ENCODE data around the gene CHRM2.

CHRM2 gene

DNA sequence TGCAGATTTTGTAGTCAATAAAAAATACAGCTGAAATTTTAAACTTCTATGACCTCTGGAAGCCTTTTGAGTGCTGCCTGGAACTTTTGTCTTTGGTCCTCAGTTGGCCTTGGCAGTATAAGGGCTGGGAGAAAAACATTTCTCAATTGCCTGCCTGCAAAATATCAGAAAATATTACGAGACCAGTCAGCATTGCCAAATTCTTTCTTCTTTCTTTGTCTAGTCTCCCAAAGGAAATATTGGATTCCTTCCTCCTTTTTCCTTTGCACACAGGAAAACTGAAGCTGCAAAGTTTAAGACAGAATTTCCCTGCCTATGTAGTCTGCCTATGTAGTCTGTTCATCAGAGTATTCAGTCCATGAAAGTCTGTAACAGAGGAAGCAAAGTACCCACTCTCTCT lies 95.9 kb downstream of the CHRM2 start:
- DNase-seq: no peak

- no peak for DNase-seq
Measured at GRCh38 chr7:136966825-136967224, 98.4 kb downstream of the CHRM2 start.

- no peak for DNase-seq
Measured at GRCh38 chr7:136969761-136970160, 101.3 kb downstream of the CHRM2 start.

- no peak for DNase-seq
Measured at GRCh38 chr7:136971776-136972175, 103.3 kb downstream of the CHRM2 start.

- DNase-seq: no peak
Measured at GRCh38 chr7:136976504-136977251, 108.2 kb downstream of the CHRM2 start.

- no peak for DNase-seq
Measured at GRCh38 chr7:136993377-136993776, 124.9 kb downstream of the CHRM2 start.

DNA sequence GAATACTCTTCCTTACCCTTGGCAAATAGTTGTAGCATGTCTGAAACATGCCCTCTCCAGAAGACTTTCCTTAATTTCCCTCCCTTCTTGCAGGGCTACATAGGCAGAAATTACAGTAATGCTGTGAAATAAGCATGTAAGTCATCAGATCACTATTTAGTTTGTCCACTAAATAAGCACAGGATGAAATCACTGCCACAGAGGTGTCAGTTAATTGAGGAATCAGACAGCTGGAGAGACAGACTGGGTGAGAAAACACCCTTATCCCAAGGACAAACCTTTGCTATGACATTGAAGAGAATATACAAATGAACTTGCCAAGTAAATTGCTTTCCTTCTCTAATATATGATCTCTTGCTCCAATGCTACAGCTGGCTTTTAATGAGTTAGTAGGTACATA lies 129.3 kb downstream of the CHRM2 start:
- peak; percentile 13 for DNase-seq

DNA sequence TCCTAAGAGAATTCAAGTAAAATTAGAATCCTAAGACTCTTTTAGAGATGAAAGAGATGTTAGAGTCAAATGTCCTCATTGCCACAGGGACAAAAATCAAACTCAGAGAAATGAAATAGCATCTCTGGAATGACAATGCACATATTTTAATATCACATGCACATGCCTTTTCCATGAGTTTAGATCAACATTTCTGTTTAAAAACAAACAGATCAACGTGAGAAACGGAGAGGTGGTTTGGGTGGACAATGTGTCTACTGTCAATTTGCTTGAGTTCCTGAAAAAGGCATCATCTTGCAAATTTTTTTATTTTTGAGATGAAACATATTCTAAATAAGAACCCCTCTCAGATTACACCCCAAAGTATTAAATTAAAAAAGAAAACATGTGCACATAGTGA lies 130.0 kb downstream of the CHRM2 start:
- DNase-seq: peak; percentile 60

DNA sequence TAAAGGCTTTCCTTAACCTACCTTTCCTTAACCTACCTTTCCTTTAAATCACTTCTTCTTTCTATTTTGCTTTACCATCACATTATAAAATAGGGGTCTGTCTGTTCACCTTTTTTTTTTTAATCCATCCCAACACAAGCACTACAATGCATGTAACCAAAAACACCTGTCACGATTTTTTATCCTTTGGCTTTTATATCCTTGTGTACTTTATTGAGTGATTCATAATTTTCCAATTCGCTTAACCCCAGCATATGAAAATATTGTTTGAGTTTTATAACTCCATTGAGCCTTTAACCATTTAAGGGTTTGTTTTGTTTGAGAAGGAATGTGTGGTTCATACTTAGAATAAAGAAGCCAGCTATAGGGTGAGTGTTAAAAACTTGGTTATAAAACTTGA lies 132.2 kb downstream of the CHRM2 start:
- DNase-seq: no peak

- peak; percentile 36 for DNase-seq
Measured at GRCh38 chr7:137001041-137001440, 132.6 kb downstream of the CHRM2 start.

DNA sequence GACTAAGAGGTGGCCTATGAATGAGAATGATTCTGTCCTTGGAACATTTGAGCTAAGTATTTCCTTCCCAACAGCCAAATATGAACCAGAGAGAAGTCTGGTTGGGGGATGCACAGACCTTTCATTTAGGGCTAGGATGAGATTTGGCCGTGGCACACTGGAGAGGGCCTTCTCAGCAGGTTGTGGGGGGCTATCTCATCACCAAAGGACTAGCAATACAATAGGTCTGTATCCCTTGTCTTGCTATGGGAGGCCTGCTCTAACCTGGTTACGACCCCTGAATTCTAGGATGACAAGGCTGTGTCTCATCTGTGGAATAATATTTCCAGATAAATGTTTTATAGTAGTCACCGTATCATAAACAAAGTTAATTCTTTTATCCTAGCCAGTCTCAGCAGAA lies 133.0 kb downstream of the CHRM2 start:
- DNase-seq: no peak

DNA sequence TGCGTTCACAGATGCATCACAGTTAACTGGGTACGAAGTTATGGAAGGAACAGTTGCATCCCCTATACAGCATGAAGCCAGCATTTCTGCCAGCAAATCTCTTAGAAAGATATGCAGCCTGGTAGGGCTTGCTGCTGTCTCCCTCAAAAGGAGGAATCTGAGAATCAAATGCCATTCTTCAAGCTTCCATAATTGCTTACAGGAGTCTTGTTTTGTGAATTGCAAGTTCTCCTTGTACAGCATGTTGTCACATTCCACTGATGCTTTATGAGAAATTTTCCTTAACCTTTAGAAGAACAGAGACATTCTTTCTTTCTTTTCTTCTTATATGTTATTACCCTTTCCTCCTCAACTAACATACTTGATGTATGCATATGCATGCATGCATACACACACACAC lies 134.6 kb downstream of the CHRM2 start:
- peak; percentile 14 for DNase-seq

- DNase-seq: no peak
Measured at GRCh38 chr7:137003566-137003965, 135.1 kb downstream of the CHRM2 start.

- DNase-seq: no peak
Measured at GRCh38 chr7:137005873-137006272, 137.4 kb downstream of the CHRM2 start.

- peak; percentile 6 for DNase-seq
Measured at GRCh38 chr7:137006293-137006692, 137.8 kb downstream of the CHRM2 start.

DNA sequence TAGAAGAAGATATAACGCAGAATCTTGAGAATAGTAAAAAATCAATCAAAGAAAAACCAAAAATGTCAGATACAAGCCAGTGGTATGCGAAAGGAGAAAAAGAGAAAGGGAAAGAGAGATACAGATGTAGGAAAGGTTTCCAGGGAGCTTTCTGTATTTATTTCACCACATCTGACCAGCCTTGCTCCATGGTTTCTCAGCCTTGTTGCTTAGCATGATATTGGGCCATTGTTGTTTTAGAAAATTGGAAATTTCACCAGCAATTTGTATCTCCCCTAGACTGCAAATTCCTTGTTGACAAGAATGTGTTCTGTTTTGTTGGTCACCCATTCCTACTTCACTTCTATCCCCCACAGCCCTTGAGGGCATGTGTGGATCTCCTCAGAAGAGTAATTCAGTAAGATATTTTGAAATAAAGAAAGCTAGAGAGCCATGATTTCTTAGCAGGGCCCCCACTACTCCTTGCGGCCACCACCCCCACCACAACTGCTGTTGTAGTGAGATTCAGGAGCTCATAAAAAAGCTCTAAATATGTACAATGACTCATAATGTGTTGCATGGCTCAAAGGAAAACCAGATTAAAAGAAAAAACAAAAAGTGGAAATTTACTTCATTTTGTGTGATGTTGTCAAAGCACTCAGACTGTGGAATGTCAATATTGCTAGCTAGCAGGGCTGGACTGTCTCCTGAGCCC lies 138.7 kb downstream of the CHRM2 start:
- DNase-seq: peak; percentile 48

DNA sequence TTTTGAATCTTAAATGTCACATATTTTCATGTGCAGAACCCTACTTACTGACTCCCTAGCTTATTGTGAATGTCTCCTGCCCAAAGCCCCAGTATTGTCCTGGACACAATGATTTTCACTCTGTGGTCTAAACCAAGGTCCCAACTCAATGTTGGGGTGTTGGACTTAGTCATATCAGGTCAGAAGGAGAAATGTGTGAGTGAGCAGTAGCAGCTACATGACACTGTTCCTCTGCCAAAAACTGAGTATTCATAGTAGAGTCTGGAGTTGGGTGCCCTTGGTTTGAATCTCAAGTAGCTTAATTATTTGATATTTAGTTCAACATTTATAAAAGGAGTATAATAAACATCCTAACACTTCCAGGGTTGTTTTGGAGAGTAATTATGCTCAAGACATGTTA lies 141.0 kb downstream of the CHRM2 start:
- DNase-seq: no peak

DNA sequence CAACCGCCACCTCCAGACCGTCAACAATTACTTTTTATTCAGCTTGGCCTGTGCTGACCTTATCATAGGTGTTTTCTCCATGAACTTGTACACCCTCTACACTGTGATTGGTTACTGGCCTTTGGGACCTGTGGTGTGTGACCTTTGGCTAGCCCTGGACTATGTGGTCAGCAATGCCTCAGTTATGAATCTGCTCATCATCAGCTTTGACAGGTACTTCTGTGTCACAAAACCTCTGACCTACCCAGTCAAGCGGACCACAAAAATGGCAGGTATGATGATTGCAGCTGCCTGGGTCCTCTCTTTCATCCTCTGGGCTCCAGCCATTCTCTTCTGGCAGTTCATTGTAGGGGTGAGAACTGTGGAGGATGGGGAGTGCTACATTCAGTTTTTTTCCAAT lies 146.6 kb downstream of the CHRM2 start:
- no peak for DNase-seq

DNA sequence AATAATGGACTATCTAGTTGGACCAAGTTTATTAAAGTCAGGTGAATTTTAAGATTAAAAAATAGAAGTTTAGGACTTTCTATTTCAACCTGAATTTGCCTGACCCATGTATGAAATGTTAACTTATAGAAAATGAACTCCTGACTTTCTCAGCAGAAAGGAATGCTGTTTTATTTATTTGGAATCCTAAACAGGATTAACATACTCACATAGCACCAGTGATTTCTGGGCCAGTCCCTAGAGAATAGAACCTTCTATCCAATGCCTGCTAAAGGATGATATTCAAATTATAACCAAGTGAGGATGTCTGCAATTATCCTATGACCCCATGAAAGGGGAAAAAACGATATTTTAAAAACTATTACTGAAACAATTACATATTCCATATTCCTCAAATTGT lies 148.8 kb downstream of the CHRM2 start:
- peak; percentile 8 for DNase-seq

- DNase-seq: no peak
Measured at GRCh38 chr7:137018468-137018867, 150.0 kb downstream of the CHRM2 start.

- no peak for DNase-seq
Measured at GRCh38 chr7:137020351-137020750, 151.9 kb downstream of the CHRM2 start.

DNA sequence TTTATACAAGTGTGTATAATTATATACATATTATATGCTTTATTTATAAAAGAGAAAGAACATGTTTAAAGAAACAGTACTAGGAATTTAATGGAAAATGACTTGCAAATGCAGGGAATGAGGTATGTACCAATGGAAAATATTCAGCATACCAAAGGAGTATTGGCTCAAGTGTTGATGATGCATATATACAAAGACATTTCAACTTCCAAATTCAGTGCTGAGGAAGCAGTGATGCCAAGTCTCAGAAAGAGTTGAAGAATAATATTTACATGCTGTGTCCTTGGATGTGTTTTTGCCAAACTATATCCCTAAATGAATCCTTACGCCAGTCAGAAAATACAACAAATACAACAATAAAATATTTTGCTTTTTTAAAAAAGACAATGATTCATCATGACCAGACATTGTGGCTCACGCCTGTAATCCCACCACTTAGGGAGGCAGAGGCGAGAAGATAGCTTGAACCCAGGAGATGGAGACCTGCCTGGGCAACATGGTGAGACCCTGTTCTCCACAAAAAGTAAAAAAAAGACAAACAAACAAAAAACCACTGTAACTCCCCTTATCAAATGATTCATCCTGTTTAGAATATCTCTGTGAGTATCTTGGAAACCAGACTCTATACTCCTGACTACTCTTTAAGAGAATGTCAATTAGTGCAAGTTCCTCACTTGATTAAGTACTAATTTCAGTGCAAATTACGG lies 157.2 kb downstream of the CHRM2 start:
- DNase-seq: peak; percentile 35

GRCh38 chr7:137026176-137026500 lies 157.7 kb downstream of the CHRM2 start:
- peak; percentile 16 for DNase-seq

- peak; percentile 30 for DNase-seq
Measured at GRCh38 chr7:137032436-137032835, 164.0 kb downstream of the CHRM2 start.

All from EL (cell line).